ENCODE measurements around the gene SLC25A6.
"Not testable (repeated sequence)": the region's sequence is repeated elsewhere in the genome, so short reads cannot be mapped to it uniquely, and the experiment has no call there.

SLC25A6 gene

GRCh38 chrX:1412551-1413161 lies 20.7 kb upstream of the SLC25A6 start:
- no peak for DNase-seq

- DNase-seq, result no peak
Observed at GRCh38 chrX:1411326-1411725, 19.4 kb upstream of the SLC25A6 start.

GRCh38 chrX:1407035-1407434 lies 15.1 kb upstream of the SLC25A6 start:
- DNase-seq, result no peak

- not testable (repeated sequence) for DNase-seq
Observed at GRCh38 chrX:1405769-1406168, 13.9 kb upstream of the SLC25A6 start.

- DNase-seq, result not testable (repeated sequence)
Observed at GRCh38 chrX:1403867-1404266, 12.0 kb upstream of the SLC25A6 start.

- no peak for DNase-seq
Observed at GRCh38 chrX:1403228-1403627, 11.3 kb upstream of the SLC25A6 start.

- DNase-seq, result no peak
Observed at GRCh38 chrX:1401611-1402430, 9.9 kb upstream of the SLC25A6 start.

- DNase-seq, result no peak
Observed at GRCh38 chrX:1400742-1401471, 9.0 kb upstream of the SLC25A6 start.

GRCh38 chrX:1400049-1400448 lies 8.1 kb upstream of the SLC25A6 start:
- no peak for DNase-seq

GRCh38 chrX:1398431-1399340 lies 6.8 kb upstream of the SLC25A6 start:
- no peak for DNase-seq

- no peak for DNase-seq
Observed at GRCh38 chrX:1397441-1398270, 5.7 kb upstream of the SLC25A6 start.

GRCh38 chrX:1397001-1397400 lies 5.1 kb upstream of the SLC25A6 start:
- no peak for DNase-seq

- no peak for DNase-seq
Observed at GRCh38 chrX:1395646-1396216, 3.8 kb upstream of the SLC25A6 start.

- DNase-seq, result no peak
Observed at GRCh38 chrX:1394731-1395501, 3.0 kb upstream of the SLC25A6 start.

- DNase-seq, result no peak
Observed at GRCh38 chrX:1393871-1394615, 2.1 kb upstream of the SLC25A6 start.

- DNase-seq, result no peak
Observed at GRCh38 chrX:1392376-1393068, 609 bp upstream of the SLC25A6 start.

- DNase-seq, result no peak
Observed at GRCh38 chrX:1391370-1391706, 575 bp downstream of the SLC25A6 start.

- DNase-seq, result no peak
Observed at GRCh38 chrX:1390621-1391369, 1.1 kb downstream of the SLC25A6 start.

- DNase-seq, result no peak
Observed at GRCh38 chrX:1389993-1390285, 2.0 kb downstream of the SLC25A6 start.
